Heart right ventricle (tissue), 16 donors: ENCODE data around the gene BCOR. TPM values are rescaled to one million over a fixed set of nuclear protein-coding genes. Genes with fewer than 3 reads are reported as not detected.

Experiments
- ATAC-seq, 8 donors: fragments of 200-7000 bp; cut with Tn5 transposase; one replicate each; pipeline ENCODE4 v1.9.1; 2020; ENCODE audit warnings: mild to moderate bottlenecking in 8 of 8, moderate library complexity in 8 of 8, moderate number of reproducible peaks in 1 of 8
- DNase-seq, 2 donors: peaks; one replicate each; pipeline ENCODE4 v3.0.0-alpha.2; 2020
- H3K27ac ChIP-seq, 10 donors: fragments of 200-600 bp; sonication (generic) in 2 of 10; one replicate each; pipeline versions ENCODE4 v1.5.0 to v1.8.0; 2020 to 2022; ENCODE audit warnings: mild to moderate bottlenecking in 3 of 10
- H3K27me3 ChIP-seq, 7 donors: fragments of 200-600 bp; one replicate each; pipeline ENCODE4 v1.8.0; 2021 to 2022; ENCODE audit warnings: mild to moderate bottlenecking in 2 of 7
- H3K36me3 ChIP-seq, 9 donors: fragments of 200-600 bp; sonication (generic) in 1 of 9; one replicate each; pipeline versions ENCODE4 v1.5.0 to v1.8.0; 2020 to 2022; ENCODE audit warnings: mild to moderate bottlenecking in 2 of 9
- H3K4me1 ChIP-seq, 9 donors: fragments of 200-600 bp; sonication (generic) in 1 of 9; one replicate each; pipeline versions ENCODE4 v1.5.0 to v1.8.0; 2020 to 2022; ENCODE audit warnings: mild to moderate bottlenecking in 4 of 9
- H3K4me3 ChIP-seq, 10 donors: fragments of 200-600 bp; sonication (generic) in 2 of 10; one replicate each; pipeline versions ENCODE4 v1.5.0 to v1.8.0; 2020 to 2022; ENCODE audit warnings: mild to moderate bottlenecking in 7 of 10, moderate library complexity in 2 of 10
- H3K9me3 ChIP-seq, 11 donors: fragments of 200-600 bp in 10 of 11; sonication (generic) in 2 of 11; one replicate each; pipeline versions ENCODE4 v1.5.0 to v1.8.0; 2013 to 2022; ENCODE audit warnings: mild to moderate bottlenecking in 2 of 11, control low read depth in 1 of 11, moderate library complexity in 1 of 11
- CTCF ChIP-seq, 9 donors: fragments of 200-600 bp; sonication (generic) in 2 of 9; IDR thresholded peaks; one replicate each; pipeline versions ENCODE4 v1.5.0 to v1.8.0; 2021 to 2022; ENCODE audit warnings: antibody characterized with exemption in 9 of 9, mild to moderate bottlenecking in 5 of 9, moderate library complexity in 1 of 9
- WGBS, 2 donors: extraction: QIAGEN DNeasy Blood & Tissue Kit; methylation state at CpG; one replicate each; pipeline ENCODE4 v1.1.7; 2013; ENCODE audit warnings: inconsistent platforms in 1 of 2; 5-methylcytosine and 5-hydroxymethylcytosine counted together
- intact Hi-C, 10 donors: fragments of 100-400 bp; cut with DNase I; formaldehyde crosslinking; loops; one replicate each; pipeline versions ENCODE4 v1.11.1 to v1.14.2; 2022
- polyA plus RNA-seq, 2 donors: library from polyadenylated mRNA; stranded (reverse); fragments of 200-250 nt; gene quantifications; one replicate each; pipeline ENCODE4 v1.2.3, GENCODE V29; 2013
- total RNA-seq, 10 donors: library from RNA; stranded (reverse); fragmentation: NEBNext Ultra II Directional in 3 of 10; extraction: Animal tissue kit (Norgen Biotek cat#: 25700) in 3 of 10; gene quantifications; one replicate each; pipeline versions ENCODE4 v1.2.1 to v1.2.4, GENCODE V29; 2021 to 2023
- donor health status: Arrhythmogenic right ventricular cardiomyopathy.
- donor health status: ischemic (EF 13 %, LVEDD 7.1; RV severe dilation, severe dysfunction).
- donor health status: healthy with polysubstance abuse.
- donor health status: DM: no; HTN: yes; CAD: no.
- donor health status: DM: no; HTN: no; CAD: no.
- donor health status: ischemic (EF 25% LVEDD 6.9; RV normal size, moderate dysfunction).
- donor health status: ischemic (EF 25% LVEDD 5.7; RV mildly dilated, moderate dysfunction).
- donor health status: healthy.
- donor health status: DM: yes; HTN: yes; CAD: no.
- donor health status: Ischemic cardiomyopathy.
- donor health status: ischemic (EF 35%, LVEDD 5.7; RV mildly dilated, moderate dysfunction).
- donor health status: nonischemic (EF 11% LVEDD 7.7; RV severe dilation, severe dysfunction).
- donor health status: DM: yes; HTN: yes; CAD: no.
- donor health status: PGD.
- donor health status: ischemic (EF 29% LVEDD 5.4; RV normal size, mild dysfunction).
- donor health status: nonischemic (EF 23%, LVEDD 6.1; RV moderate dilation, normal function).

The BCOR gene
- total and polyA plus RNA-seq, 12 donors: 9.1 to 27.2 (median 19.2) TPM

GRCh38 chrX:40100537-40101429 is 3.0 kb upstream of the BCOR start:
- ATAC-seq (no peak), DNase-seq (no peak)
- 83 to 85% methylated on average over 29 to 30 of the region's 31 CpGs for WGBS, 2 donors
- Histone ChIP-seq H3K4me1 (peaks cover 0 to 32% (median 19%) of the 10 kb centered on the region in 9 donors), H3K4me3 (no peak overlapping the region), H3K27me3 (peaks cover 0 to 99% (median 0%) of the 10 kb centered on the region in 7 donors), H3K9me3 (no peaks in the 10 kb centered on the region), H3K27ac (peak overlapping the region in 2 of 10 donors; percentile 22 to 92), H3K36me3 (no peaks in the 10 kb centered on the region)
- no peak for TF ChIP-seq CTCF (IDR thresholded peaks at IDR 0.05)
- intact Hi-C loops: loop anchor here in 3 of 10 donors (10.0 kb wide), 4 partner anchors 54 to 286 kb away; no protein-coding TSS in a partner anchor

GRCh38 chrX:40100141-40100536 is 2.4 kb upstream of the BCOR start:
- no peak for ATAC-seq
- intact Hi-C loops: loop anchor here in 3 of 10 donors (10.0 kb wide), 4 partner anchors 55 to 285 kb away; no protein-coding TSS in a partner anchor

GRCh38 chrX:40099055-40099958 is 1.5 kb upstream of the BCOR start:
- H3K27me3 ChIP-seq: peaks cover 0 to 99% (median 0%) of the 10 kb centered on the region in 7 donors
- 17 to 18% methylated on average over 42 to 49 of the region's 49 CpGs for WGBS, 2 donors
- H3K4me1 ChIP-seq: peaks cover 0 to 31% (median 16%) of the 10 kb centered on the region in 9 donors
- H3K4me3 ChIP-seq: peak overlapping the region; percentile 44 to 88 (median 82)
- no peaks in the 10 kb centered on the region for H3K9me3 ChIP-seq
- peak overlapping the region in 9 of 10 donors; percentile 84 to 94 (median 92) for H3K27ac ChIP-seq
- intact Hi-C loops: loop anchor here in 6 of 10 donors (5.0 to 10.0 kb wide), 11 partner anchors 53 to 625 kb away; no protein-coding TSS in a partner anchor
- no peaks in the 10 kb centered on the region for H3K36me3 ChIP-seq
- TF ChIP-seq CTCF (IDR thresholded peaks at IDR 0.05): no peak
- DNase-seq: peak; percentile 19 to 59
- peak in 7 of 8 donors; percentile 12 to 35 (median 23) for ATAC-seq

More at GRCh38 chrX:40100141-40100536, 2.4 kb upstream of the BCOR start:
- Histone ChIP-seq H3K27ac (peak overlapping the region in 2 of 10 donors; percentile 22 to 92), H3K4me3 (no peak overlapping the region), H3K36me3 (no peaks in the 10 kb centered on the region), H3K27me3 (peaks cover 0 to 99% (median 0%) of the 10 kb centered on the region in 7 donors), H3K4me1 (peaks cover 0 to 27% (median 14%) of the 10 kb centered on the region in 9 donors), H3K9me3 (no peaks in the 10 kb centered on the region)
- DNase-seq: peak in 1 of 2 donors; percentile 37
- no peak for TF ChIP-seq CTCF (IDR thresholded peaks at IDR 0.05)
- WGBS, 2 donors: 44 to 46% methylated on average over 20 to 21 of the region's 21 CpGs
